Hepatocyte (in vitro differentiated cells): ENCODE results near the gene SLC43A1. TPM values are rescaled to one million over a fixed set of nuclear protein-coding genes. Genes with fewer than 3 reads are reported as not detected.

ENCODE experiments used
- DNase-seq: peaks from one replicate; pipeline ENCODE4 v3.0.0-alpha.2; 2016; ENCODE audit warnings: low spot score
- H2AFZ ChIP-seq: fragments of 200-600 bp; sonication (generic); 2 replicates; pipeline ENCODE4 v1.6.0; 2016; ENCODE audit warnings: antibody characterized with exemption, mild to moderate bottlenecking
- H3K27ac ChIP-seq: fragments of 200-600 bp; sonication (generic); 2 replicates; pipeline ENCODE4 v1.5.1; 2016; ENCODE audit warnings: mild to moderate bottlenecking
- H3K27me3 ChIP-seq: fragments of 200-600 bp; sonication (generic); 2 replicates; pipeline ENCODE4 v1.6.1; 2016
- H3K36me3 ChIP-seq: fragments of 200-600 bp; sonication (generic); replicated peaks from 2 replicates; pipeline ENCODE4 v1.5.1; 2016; ENCODE audit warnings: low read depth; ENCODE audit not compliant: insufficient read depth
- H3K4me1 ChIP-seq: fragments of 200-600 bp; sonication (generic); 2 replicates; pipeline ENCODE4 v1.5.1; 2016; ENCODE audit warnings: mild to moderate bottlenecking, moderate library complexity; ENCODE audit not compliant: insufficient read depth
- H3K4me2 ChIP-seq: fragments of 200-600 bp; sonication (generic); 2 replicates; pipeline ENCODE4 v1.6.0; 2016
- H3K4me3 ChIP-seq: fragments of 200-600 bp; sonication (generic); 2 replicates; pipeline ENCODE4 v1.5.1; 2016; ENCODE audit warnings: mild to moderate bottlenecking
- H3K79me2 ChIP-seq: fragments of 200-600 bp; sonication (generic); 2 replicates; pipeline ENCODE4 v1.6.0; 2017; ENCODE audit warnings: mild to moderate bottlenecking
- H3K9me2 ChIP-seq: fragments of 200-600 bp; sonication (generic); replicated peaks from 2 replicates; pipeline ENCODE4 v1.6.0; 2017; ENCODE audit warnings: mild to moderate bottlenecking; ENCODE audit not compliant: insufficient read depth
- H3K9me3 ChIP-seq: fragments of 200-600 bp; sonication (generic); 2 replicates; pipeline ENCODE4 v1.5.1; 2016; ENCODE audit warnings: low read depth, mild to moderate bottlenecking
- H4K20me1 ChIP-seq: fragments of 200-600 bp; sonication (generic); 2 replicates; pipeline ENCODE4 v1.6.0; 2016; ENCODE audit warnings: mild to moderate bottlenecking; ENCODE audit not compliant: insufficient read depth, poor library complexity, severe bottlenecking
- CTCF ChIP-seq: fragments of 200-600 bp; sonication (generic); IDR thresholded peaks from 2 replicates; pipeline ENCODE4 v1.5.1; 2016; ENCODE audit warnings: antibody characterized with exemption, mild to moderate bottlenecking; ENCODE audit not compliant: poor library complexity
- EZH2 ChIP-seq: fragments of 200-600 bp; sonication (generic); IDR thresholded peaks from 2 replicates; pipeline ENCODE4 v1.6.1; 2016; ENCODE audit warnings: antibody characterized with exemption, mild to moderate bottlenecking, borderline replicate concordance
- EZH2phosphoT487 ChIP-seq: fragments of 200-600 bp; sonication (generic); IDR thresholded peaks from one replicate; pipeline ENCODE4 v1.6.1; 2018; ENCODE audit warnings: antibody characterized with exemption, mild to moderate bottlenecking, low read depth, moderate library complexity; ENCODE audit not compliant: unreplicated experiment, severe bottlenecking
- WGBS: methylation state at CpG from one replicate; pipeline ENCODE4 v1.1.6; 2016; ENCODE audit warnings: low lambda C conversion rate; ENCODE audit errors: missing lambda C conversion rate; 5-methylcytosine and 5-hydroxymethylcytosine counted together
- polyA plus RNA-seq: library from polyadenylated mRNA; unstranded; fragments of >200 nt; fragmentation: Nextera tagmentation; extraction: Ambion mirVana; gene quantifications from 2 replicates; pipeline ENCODE4 v1.2.1, GENCODE V29; 2016
- total RNA-seq: library from RNA; depleted of rRNA; stranded (reverse); fragments of >200 nt; gene quantifications from 2 replicates; pipeline ENCODE4 v1.2.3, GENCODE V29; 2014

The SLC43A1 gene
- total and polyA plus RNA-seq, 2 experiments from 2014 or later, result 39.5 to 40.4 TPM

DNA sequence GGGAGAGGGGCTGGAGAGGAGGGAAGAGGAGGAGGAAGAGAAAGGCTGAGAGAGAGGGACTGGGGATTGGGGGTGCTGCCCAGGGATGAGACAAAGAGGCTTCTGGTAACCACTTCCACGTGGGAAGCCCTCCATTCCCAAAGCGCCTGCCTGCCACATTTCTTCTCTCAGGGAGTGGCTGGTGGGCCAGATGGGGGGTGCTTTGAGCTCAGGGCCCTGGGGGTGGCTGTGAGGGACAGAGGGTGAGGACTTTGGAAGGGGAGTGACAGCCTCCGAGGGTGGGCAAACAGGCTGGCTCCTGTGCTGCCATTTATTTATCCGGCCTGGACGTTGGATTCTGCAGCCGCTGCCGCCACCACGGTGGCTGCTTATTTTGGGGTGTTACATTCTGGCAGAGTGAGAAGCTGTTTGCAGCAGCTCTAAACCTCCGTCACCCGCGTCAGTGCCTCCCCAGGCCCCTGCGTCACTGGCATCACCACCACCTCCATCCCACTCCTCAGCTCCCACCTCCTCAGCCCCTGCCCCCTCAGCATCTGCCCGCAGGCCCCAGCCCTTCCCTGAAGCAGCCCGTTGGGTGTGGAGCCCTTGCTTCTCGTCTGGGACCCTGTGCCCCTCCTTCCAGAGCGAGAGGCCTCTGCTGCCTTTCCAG, 53.5 kb downstream of the SLC43A1 start:
- no peaks in the 10 kb centered on the region for H3K9me2 ChIP-seq
- no peaks in the 10 kb centered on the region for H3K79me2 ChIP-seq
- no peak for DNase-seq
- no peak overlapping the region for H3K4me2 ChIP-seq
- 63% methylated on average over 12 of the region's 16 CpGs for WGBS
- H2AFZ ChIP-seq, result no peak overlapping the region
- peaks cover 78% of the 10 kb centered on the region for H3K27me3 ChIP-seq
- H4K20me1 ChIP-seq, result no peaks in the 10 kb centered on the region
- H3K4me1 ChIP-seq, result peaks cover 23% of the 10 kb centered on the region
- H3K36me3 ChIP-seq, result no peaks in the 10 kb centered on the region
- TF ChIP-seq CTCF (no peak), EZH2 (no peak), EZH2phosphoT487 (no peak)
- H3K27ac ChIP-seq, result no peak overlapping the region
- no peaks in the 10 kb centered on the region for H3K9me3 ChIP-seq
- no peak overlapping the region for H3K4me3 ChIP-seq

- H3K27me3 ChIP-seq, result peaks cover 78% of the 10 kb centered on the region
- H3K4me2 ChIP-seq, result peak overlapping the region; percentile 90
- no peaks in the 10 kb centered on the region for H3K9me2 ChIP-seq
- 9% methylated on average over 12 of the region's 50 CpGs for WGBS
- no peak overlapping the region for H2AFZ ChIP-seq
- DNase-seq, result no peak
- H3K79me2 ChIP-seq, result no peaks in the 10 kb centered on the region
- no peaks in the 10 kb centered on the region for H4K20me1 ChIP-seq
- no peak overlapping the region for H3K27ac ChIP-seq
- H3K4me1 ChIP-seq, result peaks cover 23% of the 10 kb centered on the region
- H3K36me3 ChIP-seq, result no peaks in the 10 kb centered on the region
- TF ChIP-seq EZH2phosphoT487 (no peak), EZH2 (peak; percentile 83)
- H3K4me3 ChIP-seq, result peak overlapping the region; percentile 26
- H3K9me3 ChIP-seq, result no peaks in the 10 kb centered on the region
Observed at GRCh38 chr11:57460758-57461749, 54.4 kb downstream of the SLC43A1 start.

GRCh38 chr11:57460022-57460757, 55.3 kb downstream of the SLC43A1 start, which contains the start of gene RTN4RL2:
Gene RTN4RL2 (plus strand): TSS chr11:57460528. CDS start chr11:57460866, 338 bp downstream.
- Histone ChIP-seq H3K4me2 (peak within 1 kb of the TSS; percentile 90), H3K27me3 (peaks cover 76% of the 10 kb centered on the region), H3K27ac (no peak within 1 kb of the TSS), H3K36me3 (no peaks in the 10 kb centered on the region), H3K9me2 (no peaks in the 10 kb centered on the region), H4K20me1 (no peaks in the 10 kb centered on the region), H3K4me3 (peak within 1 kb of the TSS; percentile 26), H2AFZ (no peak within 1 kb of the TSS), H3K9me3 (no peaks in the 10 kb centered on the region), H3K4me1 (peaks cover 23% of the 10 kb centered on the region), H3K79me2 (no peaks in the 10 kb centered on the region)
- WGBS, result under 1% methylated on average over 39 of the region's 66 CpGs
- TF ChIP-seq EZH2 (no peak), CTCF (no peak), EZH2phosphoT487 (no peak)
- DNase-seq, result peak; percentile 75
